Testis (tissue), 2 donors: ENCODE results near the gene NPEPL1.

Source experiments
- POLR2A ChIP-seq: fragments of 450-650 bp; IDR thresholded peaks from one replicate; pipeline ENCODE4 v1.6.1; 2017; ENCODE audit warnings: antibody characterized with exemption, mild to moderate bottlenecking, moderate library complexity
- TF ChIP-seq, protein P1 (sequence below), 3 experiments: fragments of 450-650 bp in 2 of 3; fragments of 200-600 bp in 1 of 3; sonication (generic) in 1 of 3; IDR thresholded peaks; one replicate each; pipeline ENCODE4 v1.5.1; 2016 to 2019; ENCODE audit warnings: antibody characterized with exemption in 3 of 3, mild to moderate bottlenecking in 2 of 3, moderate library complexity in 1 of 3

DNA sequence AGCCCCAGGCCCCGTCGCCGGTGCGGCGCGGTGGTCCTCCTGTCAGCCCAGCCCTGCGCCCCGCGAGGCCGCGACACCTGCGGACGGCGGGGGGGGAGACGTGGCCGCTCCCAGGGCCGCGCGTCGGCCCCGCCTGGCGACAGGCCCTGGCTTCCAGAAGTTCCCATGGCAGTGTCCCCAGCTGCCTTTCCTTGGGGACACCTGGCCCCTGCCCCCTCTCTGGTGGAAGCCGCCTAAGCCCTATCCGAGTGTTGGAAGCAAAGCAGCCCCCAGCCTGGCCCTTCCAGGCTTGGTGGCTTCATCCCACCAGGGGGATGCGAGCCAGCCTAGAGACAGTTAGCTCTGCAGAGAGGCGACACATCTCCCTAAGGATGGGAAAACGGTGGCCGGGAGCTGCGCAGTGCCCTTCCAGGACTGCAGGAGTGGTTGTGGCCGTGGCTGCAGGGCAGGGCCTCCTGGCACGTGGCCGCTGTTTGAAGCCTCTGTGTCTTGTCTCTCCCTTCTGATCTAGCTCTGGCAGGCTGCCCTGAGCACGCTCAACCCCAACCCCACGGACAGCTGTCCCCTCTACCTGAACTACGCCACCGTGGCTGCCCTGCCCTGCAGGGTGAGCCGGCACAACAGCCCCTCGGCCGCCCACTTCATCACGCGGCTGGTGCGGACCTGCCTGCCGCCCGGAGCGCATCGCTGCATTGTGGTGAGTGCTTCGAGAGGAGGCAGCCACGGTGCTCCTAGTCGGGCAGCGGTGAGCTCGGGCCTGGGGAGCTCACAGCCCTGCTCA is 816 bp downstream of the NPEPL1 start:
- TF ChIP-seq, protein P1, sequence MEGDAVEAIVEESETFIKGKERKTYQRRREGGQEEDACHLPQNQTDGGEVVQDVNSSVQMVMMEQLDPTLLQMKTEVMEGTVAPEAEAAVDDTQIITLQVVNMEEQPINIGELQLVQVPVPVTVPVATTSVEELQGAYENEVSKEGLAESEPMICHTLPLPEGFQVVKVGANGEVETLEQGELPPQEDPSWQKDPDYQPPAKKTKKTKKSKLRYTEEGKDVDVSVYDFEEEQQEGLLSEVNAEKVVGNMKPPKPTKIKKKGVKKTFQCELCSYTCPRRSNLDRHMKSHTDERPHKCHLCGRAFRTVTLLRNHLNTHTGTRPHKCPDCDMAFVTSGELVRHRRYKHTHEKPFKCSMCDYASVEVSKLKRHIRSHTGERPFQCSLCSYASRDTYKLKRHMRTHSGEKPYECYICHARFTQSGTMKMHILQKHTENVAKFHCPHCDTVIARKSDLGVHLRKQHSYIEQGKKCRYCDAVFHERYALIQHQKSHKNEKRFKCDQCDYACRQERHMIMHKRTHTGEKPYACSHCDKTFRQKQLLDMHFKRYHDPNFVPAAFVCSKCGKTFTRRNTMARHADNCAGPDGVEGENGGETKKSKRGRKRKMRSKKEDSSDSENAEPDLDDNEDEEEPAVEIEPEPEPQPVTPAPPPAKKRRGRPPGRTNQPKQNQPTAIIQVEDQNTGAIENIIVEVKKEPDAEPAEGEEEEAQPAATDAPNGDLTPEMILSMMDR (IDR thresholded peaks at IDR 0.05), result no peak
- TF ChIP-seq POLR2A, result no peak
